SU-DHL-6 (cell line): ENCODE results near the gene ARHGEF28.

Source experiments
- H2AFZ ChIP-seq: fragments of 200-600 bp; sonication (generic); 2 replicates; pipeline ENCODE4 v1.6.1; 2014; ENCODE audit warnings: low read depth, mild to moderate bottlenecking, moderate library complexity, mixed read lengths, antibody characterized with exemption, low read length; ENCODE audit not compliant: severe bottlenecking
- H3F3A ChIP-seq: fragments of 200-600 bp; shearing (Covaris generic); 2 replicates; pipeline ENCODE4 v1.6.0; 2016; ENCODE audit warnings: antibody characterized with exemption, mild to moderate bottlenecking; ENCODE audit not compliant: insufficient read depth
- H3K27ac ChIP-seq: fragments of 200-600 bp; sonication (generic); 2 replicates; pipeline ENCODE4 v1.5.1; 2016; ENCODE audit warnings: low read depth, mild to moderate bottlenecking, low read length, moderate library complexity, mixed read lengths
- H3K27me3 ChIP-seq: fragments of 200-600 bp; sonication (generic), shearing (Covaris generic); 2 replicates; pipeline ENCODE4 v1.6.0; 2014; ENCODE audit warnings: mild to moderate bottlenecking, low read length
- H3K36me3 ChIP-seq: fragments of 200-600 bp; sonication (generic); 2 replicates; pipeline ENCODE4 v1.6.1; 2014; ENCODE audit warnings: mild to moderate bottlenecking, low read length, mixed read lengths
- H3K4me2 ChIP-seq: fragments of 300-600, 200-600 bp; shearing (Covaris generic), sonication (generic); 2 replicates; pipeline ENCODE4 v1.6.0; 2014; ENCODE audit warnings: low read length, low read depth, mild to moderate bottlenecking; ENCODE audit not compliant: poor library complexity, severe bottlenecking
- H3K4me3 ChIP-seq: fragments of 200-600 bp; sonication (generic); 2 replicates; pipeline ENCODE4 v1.5.1; 2014; ENCODE audit warnings: antibody characterized with exemption, low read length, mild to moderate bottlenecking, mixed read lengths; ENCODE audit not compliant: insufficient read depth, poor library complexity, severe bottlenecking
- H3K79me2 ChIP-seq: fragments of 200-600 bp; sonication (generic); 2 replicates; pipeline ENCODE4 v1.6.1; 2014; ENCODE audit warnings: mild to moderate bottlenecking, low read length, moderate library complexity; ENCODE audit not compliant: insufficient read depth
- H3K9ac ChIP-seq: fragments of 200-600 bp; sonication (generic); 2 replicates; pipeline ENCODE4 v1.7.0; 2014; ENCODE audit warnings: mild to moderate bottlenecking, low read length
- H3K9me2 ChIP-seq: fragments of 200-600 bp; sonication (generic); replicated peaks from 2 replicates; pipeline ENCODE4 v1.6.1; 2014; ENCODE audit warnings: low read length; ENCODE audit not compliant: insufficient read depth
- H3K9me3 ChIP-seq: fragments of 200-600 bp; sonication (generic); 2 replicates; pipeline ENCODE4 v1.6.1; 2014; ENCODE audit warnings: low read length, mixed read lengths; ENCODE audit not compliant: insufficient read depth
- H4K20me1 ChIP-seq: fragments of 200-600 bp; sonication (generic); 2 replicates; pipeline ENCODE4 v1.6.1; 2014; ENCODE audit warnings: low read depth, mild to moderate bottlenecking, antibody characterized with exemption, low read length, moderate library complexity, mixed read lengths
- EZH2phosphoT487 ChIP-seq: fragments of 200-600 bp; sonication (generic), shearing (Covaris generic); conservative IDR thresholded peaks from 2 replicates; pipeline ENCODE4 v1.6.1; 2018; ENCODE audit warnings: mild to moderate bottlenecking, antibody characterized with exemption, low read length, moderate library complexity, mixed read lengths
- TF ChIP-seq, protein P1 (sequence below): fragments of 200-600 bp; sonication (generic); IDR thresholded peaks from one replicate; pipeline ENCODE4 v1.5.1; 2017; ENCODE audit warnings: antibody characterized with exemption, mild to moderate bottlenecking, low read length, moderate library complexity; ENCODE audit not compliant: insufficient read depth, poor library complexity, severe bottlenecking

ARHGEF28 gene

DNA sequence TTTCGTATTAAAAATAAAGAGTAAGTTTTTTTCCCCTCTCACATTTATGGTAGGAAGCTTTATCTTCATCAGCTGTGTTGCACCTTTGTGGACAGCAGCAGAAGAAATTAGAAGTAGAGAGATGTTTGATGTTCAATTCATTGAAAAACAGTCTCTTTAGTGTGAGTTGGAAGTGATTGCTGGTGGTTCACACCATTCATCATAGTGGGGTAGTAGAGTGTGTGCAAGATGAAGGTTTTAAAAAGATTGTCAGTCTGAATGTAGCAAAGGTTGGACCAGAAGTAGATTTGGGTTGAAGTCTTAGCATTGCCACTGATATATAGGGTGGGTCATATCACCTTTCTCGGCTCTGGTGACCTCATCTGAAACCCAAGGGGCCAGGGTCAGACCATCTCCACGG is 10.4 kb downstream of the ARHGEF28 start:
- no peak for TF ChIP-seq EZH2phosphoT487
- TF ChIP-seq, protein P1, sequence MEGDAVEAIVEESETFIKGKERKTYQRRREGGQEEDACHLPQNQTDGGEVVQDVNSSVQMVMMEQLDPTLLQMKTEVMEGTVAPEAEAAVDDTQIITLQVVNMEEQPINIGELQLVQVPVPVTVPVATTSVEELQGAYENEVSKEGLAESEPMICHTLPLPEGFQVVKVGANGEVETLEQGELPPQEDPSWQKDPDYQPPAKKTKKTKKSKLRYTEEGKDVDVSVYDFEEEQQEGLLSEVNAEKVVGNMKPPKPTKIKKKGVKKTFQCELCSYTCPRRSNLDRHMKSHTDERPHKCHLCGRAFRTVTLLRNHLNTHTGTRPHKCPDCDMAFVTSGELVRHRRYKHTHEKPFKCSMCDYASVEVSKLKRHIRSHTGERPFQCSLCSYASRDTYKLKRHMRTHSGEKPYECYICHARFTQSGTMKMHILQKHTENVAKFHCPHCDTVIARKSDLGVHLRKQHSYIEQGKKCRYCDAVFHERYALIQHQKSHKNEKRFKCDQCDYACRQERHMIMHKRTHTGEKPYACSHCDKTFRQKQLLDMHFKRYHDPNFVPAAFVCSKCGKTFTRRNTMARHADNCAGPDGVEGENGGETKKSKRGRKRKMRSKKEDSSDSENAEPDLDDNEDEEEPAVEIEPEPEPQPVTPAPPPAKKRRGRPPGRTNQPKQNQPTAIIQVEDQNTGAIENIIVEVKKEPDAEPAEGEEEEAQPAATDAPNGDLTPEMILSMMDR, result no peak
- no peak overlapping the region for H3K9ac ChIP-seq
- H3K9me2 ChIP-seq, result no peaks in the 10 kb centered on the region
- no peak overlapping the region for H3K4me2 ChIP-seq
- H3K9me3 ChIP-seq, result no peaks in the 10 kb centered on the region
- no peaks in the 10 kb centered on the region for H3K36me3 ChIP-seq
- no peak overlapping the region for H3K27ac ChIP-seq
- H3K27me3 ChIP-seq, result no peaks in the 10 kb centered on the region; the same call in 1 of the 2 replicates
- H2AFZ ChIP-seq, result no peak overlapping the region
- no peaks in the 10 kb centered on the region for H3F3A ChIP-seq
- no peak overlapping the region for H3K4me3 ChIP-seq
- H4K20me1 ChIP-seq, result no peaks in the 10 kb centered on the region
- no peaks in the 10 kb centered on the region for H3K79me2 ChIP-seq

DNA sequence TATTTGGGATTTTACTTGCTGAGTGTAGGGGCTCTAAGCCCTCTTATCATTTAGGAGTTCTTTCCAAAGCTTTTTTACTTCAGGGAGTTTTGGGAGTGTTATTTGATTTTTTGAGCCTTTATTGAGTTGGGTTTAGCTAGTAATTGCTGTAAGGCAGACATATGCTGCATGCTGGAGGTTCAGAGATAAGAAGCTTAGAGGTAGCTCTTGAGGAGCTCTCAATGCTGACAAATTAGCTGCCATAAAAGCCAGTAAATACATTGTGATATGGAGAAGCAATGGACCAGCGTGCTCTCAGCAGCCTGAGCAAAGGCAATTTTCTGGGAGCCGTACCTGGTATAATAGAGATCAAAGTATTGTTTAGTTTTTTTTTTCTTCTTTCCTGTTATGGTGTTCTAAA is 11.6 kb downstream of the ARHGEF28 start:
- Histone ChIP-seq H4K20me1 (no peaks in the 10 kb centered on the region), H3K27ac (no peak overlapping the region)

DNA sequence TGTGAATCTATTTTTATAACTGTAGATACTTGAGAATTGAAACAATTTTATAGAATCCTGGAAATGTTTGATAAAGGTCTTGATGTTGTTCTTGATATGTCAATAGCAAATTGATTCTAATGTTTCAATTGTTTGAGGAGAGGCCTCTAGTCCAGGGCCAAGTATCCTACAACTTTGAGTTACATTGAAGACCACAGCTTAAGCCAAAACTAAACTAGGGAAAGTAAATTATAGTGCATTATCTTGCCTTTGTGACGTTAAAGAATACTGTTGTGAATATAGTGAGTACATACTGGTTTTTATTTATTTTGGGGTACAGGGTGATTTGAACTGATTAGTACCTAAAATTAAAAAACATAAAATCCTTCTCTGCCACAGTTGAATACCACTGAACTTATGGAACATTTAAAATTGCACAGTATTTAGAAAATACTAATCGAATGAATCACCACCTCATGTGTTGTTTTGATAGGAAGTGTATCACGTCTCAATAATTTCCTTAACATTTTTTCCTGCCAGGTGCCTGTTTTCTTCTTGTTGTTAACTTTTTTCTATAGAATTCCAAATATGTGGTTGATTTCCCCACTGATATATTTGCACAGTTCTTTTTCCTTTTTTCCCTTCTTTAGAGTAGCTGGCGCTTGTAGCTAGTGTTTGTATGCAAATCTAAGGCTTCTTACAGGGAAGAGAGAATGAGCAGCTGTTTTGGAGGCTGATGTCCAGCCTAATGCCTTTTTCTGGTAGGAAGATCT is 12.5 kb downstream of the ARHGEF28 start:
- no peak overlapping the region for H3K27ac ChIP-seq
- no peaks in the 10 kb centered on the region for H3K27me3 ChIP-seq
- H3K36me3 ChIP-seq, result no peaks in the 10 kb centered on the region
- no peaks in the 10 kb centered on the region for H4K20me1 ChIP-seq
- no peaks in the 10 kb centered on the region for H3K9me3 ChIP-seq
- H3F3A ChIP-seq, result no peaks in the 10 kb centered on the region
- TF ChIP-seq, protein P1, result no peak
- no peak for TF ChIP-seq EZH2phosphoT487
- no peak overlapping the region for H2AFZ ChIP-seq
- no peak overlapping the region for H3K4me3 ChIP-seq
- H3K4me2 ChIP-seq, result no peak overlapping the region
- H3K9ac ChIP-seq, result no peak overlapping the region
- H3K9me2 ChIP-seq, result no peaks in the 10 kb centered on the region
- no peaks in the 10 kb centered on the region for H3K79me2 ChIP-seq

More for the DNA sequence above, 11.6 kb downstream of the ARHGEF28 start:
- Histone ChIP-seq H3K27me3 (no peaks in the 10 kb centered on the region; the same call in 1 of the 2 replicates), H3K4me3 (no peak overlapping the region), H3K9me2 (no peaks in the 10 kb centered on the region), H3F3A (no peaks in the 10 kb centered on the region), H3K9ac (no peak overlapping the region), H3K9me3 (no peaks in the 10 kb centered on the region), H3K4me2 (no peak overlapping the region), H3K79me2 (no peaks in the 10 kb centered on the region), H2AFZ (no peak overlapping the region), H3K36me3 (no peaks in the 10 kb centered on the region)
- no peak for TF ChIP-seq EZH2phosphoT487
- TF ChIP-seq, protein P1, result no peak
